Esophagus muscularis mucosa (tissue), 4 donors: ENCODE measurements around the gene SPTSSA. TPM values are rescaled to one million over a fixed set of nuclear protein-coding genes. Genes with fewer than 3 reads are reported as not detected.

Experiments used
- DNase-seq: peaks from one replicate; pipeline ENCODE4 v3.0.0-alpha.2; 2017; ENCODE audit errors: extremely low spot score
- H3K27ac ChIP-seq, 4 donors: fragments of 200-600 bp; sonication (generic); replicated peaks in 1 of 4; 1 replicate in 3 of 4; 2 replicates in 1 of 4; pipeline ENCODE4 v1.5.1; 2016 to 2019; ENCODE audit warnings: mild to moderate bottlenecking in 1 of 4
- H3K27me3 ChIP-seq, 4 donors: fragments of 200-600 bp; sonication (generic); one replicate each; pipeline versions ENCODE4 v1.5.1 to v1.6.0; 2016 to 2019
- H3K36me3 ChIP-seq, 4 donors: fragments of 200-600 bp; sonication (generic); one replicate each; pipeline ENCODE4 v1.5.1; 2016 to 2019
- H3K4me1 ChIP-seq, 4 donors: fragments of 200-600 bp; sonication (generic); one replicate each; pipeline ENCODE4 v1.5.1; 2016 to 2019
- H3K4me3 ChIP-seq, 4 donors: fragments of 200-600 bp; sonication (generic); 1 replicate in 2 of 4; 2 replicates in 2 of 4; pipeline ENCODE4 v1.5.1; 2016 to 2019; ENCODE audit warnings: mild to moderate bottlenecking in 4 of 4, moderate library complexity in 1 of 4
- H3K9me3 ChIP-seq, 4 donors: fragments of 200-600 bp; sonication (generic); 1 replicate in 3 of 4; 2 replicates in 1 of 4; pipeline ENCODE4 v1.5.1; 2016 to 2019
- CTCF ChIP-seq, 3 experiments: fragments of 200-600 bp in 2 of 3; fragments of 450-650 bp in 1 of 3; sonication (generic) in 2 of 3; IDR thresholded peaks; one replicate each; pipeline ENCODE4 v1.5.1; 2017 to 2019; ENCODE audit warnings: antibody characterized with exemption in 3 of 3, mild to moderate bottlenecking in 2 of 3, moderate library complexity in 1 of 3
- EP300 ChIP-seq: sonication (generic); formaldehyde crosslinking; IDR thresholded peaks from one replicate; pipeline ENCODE4 v1.6.1; 2017; ENCODE audit warnings: antibody characterized with exemption
- POLR2A ChIP-seq: fragments of 450-650 bp; IDR thresholded peaks from one replicate; pipeline ENCODE4 v1.6.1; 2017; ENCODE audit warnings: antibody characterized with exemption, moderate library complexity, mild to moderate bottlenecking, low read depth
- POLR2AphosphoS5 ChIP-seq, 2 donors: sonication (generic); formaldehyde crosslinking; IDR thresholded peaks; one replicate each; pipeline ENCODE4 v1.6.1; 2017; ENCODE audit warnings: antibody characterized with exemption in 2 of 2
- WGBS: methylation state at CpG from one replicate; pipeline ENCODE4 v1.1.5; 2018; 5-methylcytosine and 5-hydroxymethylcytosine counted together
- intact Hi-C: fragments of 100-400 bp; cut with DNase I; formaldehyde crosslinking; loops from one replicate; pipeline ENCODE4 v1.15.1; 2023
- total RNA-seq, 4 donors: library from RNA; depleted of rRNA; stranded (reverse); fragments of >200 nt; gene quantifications; one replicate each; pipeline versions ENCODE4 v1.1.0 to v1.2.1, GENCODE V29; 2016

Gene SPTSSA
- total RNA-seq, 4 donors from 2014 or later: 21.2 to 26.2 (median 22.1) TPM

GRCh38 chr14:34420547-34421150 is 41.4 kb downstream of the SPTSSA start:
- DNase-seq: no peak
- Histone ChIP-seq H3K27ac (no peak overlapping the region), H3K4me3 (no peak overlapping the region), H3K27me3 (no peaks in the 10 kb centered on the region), H3K9me3 (peaks cover 0 to 11% (median 9%) of the 10 kb centered on the region in 4 donors), H3K36me3 (no peaks in the 10 kb centered on the region), H3K4me1 (no peaks in the 10 kb centered on the region)
- TF ChIP-seq EP300 (no peak), POLR2A (no peak), CTCF (IDR thresholded peaks at IDR 0.05) (no peak), POLR2AphosphoS5 (IDR thresholded peaks at IDR 0.05) (no peak)
- intact Hi-C loops: no loop called here
- 89% methylated on average over 6 of the region's 6 CpGs for WGBS

- 100% methylated on average over 2 of the region's 2 CpGs for WGBS
- TF ChIP-seq CTCF (IDR thresholded peaks at IDR 0.05) (no peak), POLR2AphosphoS5 (IDR thresholded peaks at IDR 0.05) (no peak), POLR2A (no peak), EP300 (no peak)
Observed at GRCh38 chr14:34409721-34410120, 52.3 kb downstream of the SPTSSA start.

GRCh38 chr14:34407951-34408350 is 54.1 kb downstream of the SPTSSA start:
- no peaks in the 10 kb centered on the region for H3K36me3 ChIP-seq
- H3K27ac ChIP-seq: no peak overlapping the region
- intact Hi-C loops: no loop called here
- TF ChIP-seq EP300 (no peak), CTCF (IDR thresholded peaks at IDR 0.05) (no peak), POLR2AphosphoS5 (IDR thresholded peaks at IDR 0.05) (no peak), POLR2A (no peak)
- no peaks in the 10 kb centered on the region for H3K27me3 ChIP-seq
- peaks cover 0 to 30% (median 15%) of the 10 kb centered on the region in 4 donors for H3K9me3 ChIP-seq
- no peaks in the 10 kb centered on the region for H3K4me1 ChIP-seq
- no peak for DNase-seq
- no peak overlapping the region for H3K4me3 ChIP-seq
- WGBS: 91% methylated on average over 1 of the region's 1 CpG

More at GRCh38 chr14:34409721-34410120, 52.3 kb downstream of the SPTSSA start:
- Histone ChIP-seq H3K9me3 (peaks cover 0 to 30% (median 22%) of the 10 kb centered on the region in 4 donors), H3K36me3 (no peaks in the 10 kb centered on the region), H3K4me1 (no peaks in the 10 kb centered on the region), H3K27me3 (no peaks in the 10 kb centered on the region), H3K4me3 (no peak overlapping the region), H3K27ac (no peak overlapping the region)
- no peak for DNase-seq
- intact Hi-C loops: no loop called here

- Histone ChIP-seq H3K27me3 (no peaks in the 10 kb centered on the region), H3K36me3 (no peaks in the 10 kb centered on the region), H3K27ac (no peak overlapping the region), H3K9me3 (peaks cover 0 to 10% (median 4%) of the 10 kb centered on the region in 4 donors), H3K4me1 (no peaks in the 10 kb centered on the region), H3K4me3 (no peak overlapping the region)
- intact Hi-C loops: no loop called here
- TF ChIP-seq CTCF (IDR thresholded peaks at IDR 0.05) (no peak), EP300 (no peak), POLR2AphosphoS5 (IDR thresholded peaks at IDR 0.05) (no peak), POLR2A (no peak)
- WGBS: 77% methylated on average over 2 of the region's 2 CpGs
- DNase-seq: no peak
Observed at GRCh38 chr14:34404416-34404815, 57.6 kb downstream of the SPTSSA start.

- DNase-seq: no peak
- Histone ChIP-seq H3K27ac (no peak overlapping the region), H3K4me3 (no peak overlapping the region), H3K4me1 (no peaks in the 10 kb centered on the region), H3K27me3 (no peaks in the 10 kb centered on the region), H3K9me3 (peaks cover 0 to 8% (median 3%) of the 10 kb centered on the region in 4 donors), H3K36me3 (no peaks in the 10 kb centered on the region)
- 87% methylated on average over 5 of the region's 5 CpGs for WGBS
- intact Hi-C loops: no loop called here
- no peak for TF ChIP-seq EP300
- TF ChIP-seq CTCF (IDR thresholded peaks at IDR 0.05): no peak
- no peak for TF ChIP-seq POLR2A
- TF ChIP-seq POLR2AphosphoS5 (IDR thresholded peaks at IDR 0.05): no peak
Observed at GRCh38 chr14:34403646-34404045, 58.4 kb downstream of the SPTSSA start.
